K562 (cell line): Measurements from ENCODE around the gene DTX4. TPM values are rescaled to one million over a fixed set of nuclear protein-coding genes. Genes with fewer than 3 reads are reported as not detected.

ENCODE experiments used
- CEBPG ChIP-seq, 3 experiments: fragments of 200-800 bp in 1 of 3; sonication (Bioruptor generic) in 1 of 3; sonication (generic) in 1 of 3; formaldehyde crosslinking in 1 of 3; IDR thresholded peaks in 2 of 3; conservative IDR thresholded peaks in 1 of 3; 2 replicates each; pipeline versions ENCODE4 v1.6.1 to v1.8.0; 2016 to 2022; ENCODE audit warnings: missing compliant biosample characterization in 2 of 3, missing genetic modification characterization in 2 of 3, mild to moderate bottlenecking in 1 of 3, missing genetic modification reagents in 1 of 3
- CHCHD3 ChIP-seq: fragments of 250-450 bp; sonication (Bioruptor Pico); IDR thresholded peaks from 2 replicates; pipeline ENCODE4 v2.1.2; 2022; ENCODE audit warnings: mild to moderate bottlenecking
- ERF ChIP-seq: fragments of 450-650 bp; formaldehyde crosslinking; IDR thresholded peaks from 2 replicates; pipeline ENCODE4 v1.4.0; 2020; ENCODE audit warnings: mild to moderate bottlenecking, mixed read lengths
- GTF2F1 ChIP-seq: IDR thresholded peaks from 2 replicates; pipeline ENCODE4 v1.6.1; 2011; ENCODE audit warnings: low read depth, low read length, improper control_type of control experiment
- HDAC8 ChIP-seq: fragments of 450-650 bp; IDR thresholded peaks from 2 replicates; pipeline ENCODE4 v1.6.1; 2016; ENCODE audit warnings: mild to moderate bottlenecking, missing genetic modification characterization, moderate library complexity, missing compliant biosample characterization
- MTA2 ChIP-seq: fragments of 450-650 bp; IDR thresholded peaks from 2 replicates; pipeline ENCODE4 v1.6.1; 2016; ENCODE audit warnings: low read depth
- MYC ChIP-seq, 2 experiments: fragments of 250-450 bp in 1 of 2; sonication (Bioruptor Pico) in 1 of 2; IDR thresholded peaks; 2 replicates each; pipeline versions ENCODE4 v1.5.1 to v1.6.1; 2012 to 2021; ENCODE audit warnings: low read depth in 2 of 2, borderline replicate concordance in 1 of 2, improper control_type of control experiment in 1 of 2, low read length in 1 of 2, mild to moderate bottlenecking in 1 of 2, moderate library complexity in 1 of 2
- NBN ChIP-seq: fragments of 450-650 bp; IDR thresholded peaks from 2 replicates; pipeline ENCODE4 v1.6.1; 2016; ENCODE audit warnings: low read depth, mild to moderate bottlenecking
- NCOA6 ChIP-seq: fragments of 450-650 bp; IDR thresholded peaks from 2 replicates; pipeline ENCODE4 v1.6.1; 2017; ENCODE audit warnings: mild to moderate bottlenecking
- POLR2AphosphoS2 ChIP-seq: IDR thresholded peaks from 2 replicates; pipeline ENCODE4 v1.6.1; 2012; ENCODE audit warnings: low read length, improper control_type of control experiment
- RHOXF2B ChIP-seq: fragments of 250-450 bp; sonication (Bioruptor Pico); conservative IDR thresholded peaks from 2 replicates; pipeline ENCODE4 v1.5.1; 2021
- SETDB1 ChIP-seq: IDR thresholded peaks from one replicate; pipeline ENCODE4 v1.6.1; 2012; ENCODE audit warnings: low read length, control low read depth, inconsistent platforms
- SOX6 ChIP-seq: fragments of 450-650 bp; IDR thresholded peaks from 2 replicates; pipeline ENCODE4 v1.6.1; 2014; ENCODE audit warnings: mild to moderate bottlenecking
- SP2 ChIP-seq: IDR thresholded peaks from 2 replicates; pipeline ENCODE4 v1.6.1; 2011; ENCODE audit warnings: mild to moderate bottlenecking, low read depth, low read length, moderate library complexity; ENCODE audit not compliant: poor library complexity, severe bottlenecking; ENCODE audit errors: extremely low read depth
- ZNF140 ChIP-seq: fragments of 250-450 bp; sonication (Bioruptor Pico); IDR thresholded peaks from 2 replicates; pipeline ENCODE4 v1.8.0; 2021; ENCODE audit warnings: moderate library complexity, mild to moderate bottlenecking, inconsistent platforms
- polyA plus RNA-seq, 8 experiments: library from polyadenylated mRNA; depleted of rRNA in 4 of 8; stranded (reverse) in 5 of 8; unstranded in 3 of 8; fragments of >200 nt; fragmentation: Nextera tagmentation in 2 of 8; fragmentation: Illumina TruSeq in 1 of 8; extraction: Ambion mirVana in 2 of 8; extraction: Trizol in 1 of 8; gene quantifications; 2 replicates each; pipeline versions ENCODE4 v1.2.1 to v1.2.3, GENCODE V29; 2011 to 2014; ENCODE audit warnings: inconsistent platforms in 1 of 8, missing spikeins in 1 of 8
- total RNA-seq, 7 experiments: library from RNA; depleted of rRNA in 6 of 7; stranded (reverse); fragments of >200 nt in 6 of 7; fragmentation: Illumina TruSeq in 2 of 7; extraction: Trizol in 2 of 7; gene quantifications; 2 replicates each; pipeline versions ENCODE4 v1.2.1 to v1.2.3, GENCODE V29; 2011 to 2021; ENCODE audit warnings: low replicate concordance in 1 of 7
- TF ChIP-seq, protein P1 (sequence below): fragments of 450-650 bp; formaldehyde crosslinking; IDR thresholded peaks from 2 replicates; pipeline ENCODE4 v1.4.0; 2020; ENCODE audit warnings: mild to moderate bottlenecking
- TF ChIP-seq, protein P2 (sequence below): sonication (generic); formaldehyde crosslinking; IDR thresholded peaks from 2 replicates; pipeline ENCODE4 v1.8.1; 2023; ENCODE audit warnings: mild to moderate bottlenecking, missing genetic modification reagents
- TF ChIP-seq, protein P3 (sequence below): fragments of 450-650 bp; IDR thresholded peaks from 2 replicates; pipeline ENCODE4 v1.6.1; 2016; ENCODE audit warnings: mild to moderate bottlenecking
- TF ChIP-seq, protein P4 (sequence below): fragments of 250-450 bp; sonication (Bioruptor Pico); IDR thresholded peaks from 2 replicates; pipeline ENCODE4 v1.8.0; 2021; ENCODE audit warnings: borderline replicate concordance, mild to moderate bottlenecking, moderate library complexity; ENCODE audit not compliant: poor library complexity, severe bottlenecking

Gene DTX4
- total and polyA plus RNA-seq, 9 of the 15 experiments (the other 6 are each of a cell fraction or from before 2014, with no cell fraction given) = 0.03 to 0.47 (median 0.04) TPM; not detected in 4

- TF ChIP-seq, protein P1, sequence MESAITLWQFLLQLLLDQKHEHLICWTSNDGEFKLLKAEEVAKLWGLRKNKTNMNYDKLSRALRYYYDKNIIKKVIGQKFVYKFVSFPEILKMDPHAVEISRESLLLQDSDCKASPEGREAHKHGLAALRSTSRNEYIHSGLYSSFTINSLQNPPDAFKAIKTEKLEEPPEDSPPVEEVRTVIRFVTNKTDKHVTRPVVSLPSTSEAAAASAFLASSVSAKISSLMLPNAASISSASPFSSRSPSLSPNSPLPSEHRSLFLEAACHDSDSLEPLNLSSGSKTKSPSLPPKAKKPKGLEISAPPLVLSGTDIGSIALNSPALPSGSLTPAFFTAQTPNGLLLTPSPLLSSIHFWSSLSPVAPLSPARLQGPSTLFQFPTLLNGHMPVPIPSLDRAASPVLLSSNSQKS = no peak
- TF ChIP-seq MTA2 (no peak), SOX6 (no peak), HDAC8 (no peak), NCOA6 (no peak), ERF (CRISPR knock-in tag) (0 out of 2 replicates have a peak, but pooled peaks have one; percentile 16), SETDB1 (no peak), NBN (peak; percentile 60; the same call in 1 of the 2 replicates), CEBPG (CRISPR knock-in tag; IDR thresholded peaks at IDR 0.05) (peak; percentile 76), CEBPG (tag; conservative IDR thresholded peaks at IDR 0.05 in 1 of 2, IDR thresholded peaks at IDR 0.05 in 1 of 2) (peak; percentile 36 to 73; a peak in 3 of 4 replicates), ZNF140 (CRISPR knock-in tag) (no peak), POLR2AphosphoS2 (no peak), MYC (IDR thresholded peaks at IDR 0.05; ENCODE audit: low read depth, low read length) (peak; percentile 51; the same call in 1 of the 2 replicates), MYC (CRISPR knock-in tag; IDR thresholded peaks at IDR 0.05; ENCODE audit: borderline replicate concordance, low read depth) (no peak), RHOXF2B (no peak), CHCHD3 (CRISPR knock-in tag) (no peak), SP2 (no peak), GTF2F1 (no peak)
- TF ChIP-seq, protein P2, sequence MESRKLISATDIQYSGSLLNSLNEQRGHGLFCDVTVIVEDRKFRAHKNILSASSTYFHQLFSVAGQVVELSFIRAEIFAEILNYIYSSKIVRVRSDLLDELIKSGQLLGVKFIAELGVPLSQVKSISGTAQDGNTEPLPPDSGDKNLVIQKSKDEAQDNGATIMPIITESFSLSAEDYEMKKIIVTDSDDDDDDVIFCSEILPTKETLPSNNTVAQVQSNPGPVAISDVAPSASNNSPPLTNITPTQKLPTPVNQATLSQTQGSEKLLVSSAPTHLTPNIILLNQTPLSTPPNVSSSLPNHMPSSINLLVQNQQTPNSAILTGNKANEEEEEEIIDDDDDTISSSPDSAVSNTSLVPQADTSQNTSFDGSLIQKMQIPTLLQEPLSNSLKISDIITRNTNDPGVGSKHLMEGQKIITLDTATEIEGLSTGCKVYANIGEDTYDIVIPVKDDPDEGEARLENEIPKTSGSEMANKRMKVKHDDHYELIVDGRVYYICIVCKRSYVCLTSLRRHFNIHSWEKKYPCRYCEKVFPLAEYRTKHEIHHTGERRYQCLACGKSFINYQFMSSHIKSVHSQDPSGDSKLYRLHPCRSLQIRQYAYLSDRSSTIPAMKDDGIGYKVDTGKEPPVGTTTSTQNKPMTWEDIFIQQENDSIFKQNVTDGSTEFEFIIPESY (CRISPR knock-in tag) = no peak
- TF ChIP-seq, protein P3, sequence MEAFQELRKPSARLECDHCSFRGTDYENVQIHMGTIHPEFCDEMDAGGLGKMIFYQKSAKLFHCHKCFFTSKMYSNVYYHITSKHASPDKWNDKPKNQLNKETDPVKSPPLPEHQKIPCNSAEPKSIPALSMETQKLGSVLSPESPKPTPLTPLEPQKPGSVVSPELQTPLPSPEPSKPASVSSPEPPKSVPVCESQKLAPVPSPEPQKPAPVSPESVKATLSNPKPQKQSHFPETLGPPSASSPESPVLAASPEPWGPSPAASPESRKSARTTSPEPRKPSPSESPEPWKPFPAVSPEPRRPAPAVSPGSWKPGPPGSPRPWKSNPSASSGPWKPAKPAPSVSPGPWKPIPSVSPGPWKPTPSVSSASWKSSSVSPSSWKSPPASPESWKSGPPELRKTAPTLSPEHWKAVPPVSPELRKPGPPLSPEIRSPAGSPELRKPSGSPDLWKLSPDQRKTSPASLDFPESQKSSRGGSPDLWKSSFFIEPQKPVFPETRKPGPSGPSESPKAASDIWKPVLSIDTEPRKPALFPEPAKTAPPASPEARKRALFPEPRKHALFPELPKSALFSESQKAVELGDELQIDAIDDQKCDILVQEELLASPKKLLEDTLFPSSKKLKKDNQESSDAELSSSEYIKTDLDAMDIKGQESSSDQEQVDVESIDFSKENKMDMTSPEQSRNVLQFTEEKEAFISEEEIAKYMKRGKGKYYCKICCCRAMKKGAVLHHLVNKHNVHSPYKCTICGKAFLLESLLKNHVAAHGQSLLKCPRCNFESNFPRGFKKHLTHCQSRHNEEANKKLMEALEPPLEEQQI = no peak
- TF ChIP-seq, protein P4, sequence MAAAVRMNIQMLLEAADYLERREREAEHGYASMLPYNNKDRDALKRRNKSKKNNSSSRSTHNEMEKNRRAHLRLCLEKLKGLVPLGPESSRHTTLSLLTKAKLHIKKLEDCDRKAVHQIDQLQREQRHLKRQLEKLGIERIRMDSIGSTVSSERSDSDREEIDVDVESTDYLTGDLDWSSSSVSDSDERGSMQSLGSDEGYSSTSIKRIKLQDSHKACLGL (CRISPR knock-in tag) = no peak
Measured at GRCh38 chr11:59171508-59172322, at the start of gene DTX4 (continued).
